Stimulated activated CD8-positive, alpha-beta memory T cell treated with anti-CD3 and anti-CD28 coated beads, Interleukin-4, amount 100 ng/mL, for 48 hours (primary cell): ENCODE measurements around the gene PTPN3.
"Not testable (repeated sequence)": the region's sequence is repeated elsewhere in the genome, so short reads cannot be mapped to it uniquely, and the experiment has no call there.

Source experiments
- DNase-seq: peaks from one replicate; pipeline ENCODE4 v3.0.0-alpha.2; 2020

The PTPN3 gene

GRCh38 chr9:109382585-109382984, 115.5 kb downstream of the PTPN3 start:
- no peak for DNase-seq

- DNase-seq = no peak
Observed at GRCh38 chr9:109382182-109382581, 115.9 kb downstream of the PTPN3 start.

- DNase-seq = no peak
Observed at GRCh38 chr9:109381011-109381729, 116.9 kb downstream of the PTPN3 start.

- no peak for DNase-seq
Observed at GRCh38 chr9:109379513-109379912, 118.6 kb downstream of the PTPN3 start.

GRCh38 chr9:109378316-109378715, 119.8 kb downstream of the PTPN3 start:
- no peak for DNase-seq

- DNase-seq = no peak
Observed at GRCh38 chr9:109372246-109372645, 125.9 kb downstream of the PTPN3 start.

GRCh38 chr9:109371374-109371773, 126.7 kb downstream of the PTPN3 start:
- no peak for DNase-seq

- DNase-seq = no peak
Observed at GRCh38 chr9:109369285-109369684, 128.8 kb downstream of the PTPN3 start.

GRCh38 chr9:109360771-109361170, 137.3 kb downstream of the PTPN3 start:
- no peak for DNase-seq

GRCh38 chr9:109358968-109359603, 139.0 kb downstream of the PTPN3 start:
- DNase-seq = not testable (repeated sequence)

- DNase-seq = no peak
Observed at GRCh38 chr9:109355564-109356297, 142.4 kb downstream of the PTPN3 start.

GRCh38 chr9:109354190-109354589, 143.9 kb downstream of the PTPN3 start:
- DNase-seq = no peak

- no peak for DNase-seq
Observed at GRCh38 chr9:109351032-109351431, 147.1 kb downstream of the PTPN3 start.

GRCh38 chr9:109349421-109349846, 148.7 kb downstream of the PTPN3 start:
- no peak for DNase-seq

GRCh38 chr9:109346904-109347303, 151.2 kb downstream of the PTPN3 start:
- no peak for DNase-seq

GRCh38 chr9:109344866-109345265, 153.2 kb downstream of the PTPN3 start:
- DNase-seq = no peak

- no peak for DNase-seq
Observed at GRCh38 chr9:109342878-109343277, 155.2 kb downstream of the PTPN3 start.

- no peak for DNase-seq
Observed at GRCh38 chr9:109341561-109341960, 156.5 kb downstream of the PTPN3 start.

GRCh38 chr9:109340979-109341378, 157.1 kb downstream of the PTPN3 start:
- not testable (repeated sequence) for DNase-seq

GRCh38 chr9:109336409-109336808, 161.7 kb downstream of the PTPN3 start:
- no peak for DNase-seq

- DNase-seq = no peak
Observed at GRCh38 chr9:109335929-109336328, 162.2 kb downstream of the PTPN3 start.

- no peak for DNase-seq
Observed at GRCh38 chr9:109335121-109335520, 163.0 kb downstream of the PTPN3 start.

GRCh38 chr9:109331353-109331752, 166.8 kb downstream of the PTPN3 start:
- no peak for DNase-seq
